ENCODE data around the gene ITGA5. TPM values are rescaled to one million over a fixed set of nuclear protein-coding genes. Genes with fewer than 3 reads are reported as not detected.

The ITGA5 gene
- total RNA-seq, 2 experiments from 2014 or later, result 13.2 to 37.6 TPM

- no peak for ATAC-seq
- CTCF ChIA-PET, result interaction anchor here (0.6 to 14.5 kb wide), 4 partner anchors 15 to 83 kb away, joined by 3 to 283 read pairs (median 30); no protein-coding TSS in a partner anchor
- Mint-ChIP-seq H3K27ac (peak overlapping the region; percentile 82), H3K36me3 (peaks cover 8% of the 10 kb centered on the region), H3K9me3 (ENCODE audit: low read depth) (no peaks in the 10 kb centered on the region), H3K4me1 (peaks cover 65% of the 10 kb centered on the region), H3K27me3 (peaks cover 20% of the 10 kb centered on the region), H3K4me3 (peak overlapping the region; percentile 88)
- no peak for DNase-seq
These were observed 2.1 kb downstream of the ITGA5 start for GRCh38 chr12:54416687-54417603.

- ATAC-seq, result no peak
- peaks cover 69% of the 10 kb centered on the region for H3K4me1 Mint-ChIP-seq
- DNase-seq, result no peak
- no peak overlapping the region for H3K4me3 Mint-ChIP-seq
- CTCF ChIA-PET, result interaction anchor here (1.1 to 14.5 kb wide), 5 partner anchors 14 to 207 kb away, joined by 3 to 283 read pairs (median 5); partner anchors contain the start of gene COPZ1
- H3K27me3 Mint-ChIP-seq, result peaks cover 7% of the 10 kb centered on the region
- peak overlapping the region; percentile 57 for H3K27ac Mint-ChIP-seq
- peaks cover 13% of the 10 kb centered on the region for H3K36me3 Mint-ChIP-seq
- H3K9me3 Mint-ChIP-seq (ENCODE audit: low read depth), result no peaks in the 10 kb centered on the region
These were observed 3.7 kb downstream of the ITGA5 start for GRCh38 chr12:54415221-54415929.

- no peaks in the 10 kb centered on the region for H3K27me3 Mint-ChIP-seq
- H3K4me1 Mint-ChIP-seq, result peaks cover 65% of the 10 kb centered on the region
- H3K27ac Mint-ChIP-seq, result peak overlapping the region; percentile 85
- CTCF ChIA-PET, result interaction anchor here (0.6 to 14.5 kb wide), 9 partner anchors 12 to 36 kb away, joined by 3 to 283 read pairs (median 5); no protein-coding TSS in a partner anchor
- peaks cover 16% of the 10 kb centered on the region for H3K36me3 Mint-ChIP-seq
- H3K4me3 Mint-ChIP-seq, result peak overlapping the region; percentile 59
- peak; percentile 88 for ATAC-seq
- no peaks in the 10 kb centered on the region for H3K9me3 Mint-ChIP-seq (ENCODE audit: low read depth)
- peak; percentile 91 for DNase-seq
These were observed 5.5 kb downstream of the ITGA5 start for GRCh38 chr12:54413284-54414190.

GRCh38 chr12:54412786-54413185 lies 6.3 kb downstream of the ITGA5 start:
- ATAC-seq, result peak; percentile 43
- CTCF ChIA-PET, result interaction anchor here (0.9 to 14.5 kb wide), 9 partner anchors 12 to 89 kb away, joined by 3 to 283 read pairs (median 5); no protein-coding TSS in a partner anchor
- no peaks in the 10 kb centered on the region for H3K27me3 Mint-ChIP-seq
- H3K27ac Mint-ChIP-seq, result peak overlapping the region; percentile 85
- H3K4me3 Mint-ChIP-seq, result peak overlapping the region; percentile 59
- H3K9me3 Mint-ChIP-seq (ENCODE audit: low read depth), result no peaks in the 10 kb centered on the region
- H3K36me3 Mint-ChIP-seq, result peaks cover 17% of the 10 kb centered on the region
- peaks cover 61% of the 10 kb centered on the region for H3K4me1 Mint-ChIP-seq
- DNase-seq, result no peak

- ATAC-seq, result no peak
- H3K4me3 Mint-ChIP-seq, result no peak overlapping the region
- no peaks in the 10 kb centered on the region for H3K27me3 Mint-ChIP-seq
- CTCF ChIA-PET, result interaction anchor here (0.9 to 14.5 kb wide), 9 partner anchors 11 to 196 kb away, joined by 3 to 283 read pairs (median 4); no protein-coding TSS in a partner anchor
- peaks cover 57% of the 10 kb centered on the region for H3K4me1 Mint-ChIP-seq
- peak overlapping the region; percentile 85 for H3K27ac Mint-ChIP-seq
- peaks cover 17% of the 10 kb centered on the region for H3K36me3 Mint-ChIP-seq
- DNase-seq, result no peak
- H3K9me3 Mint-ChIP-seq (ENCODE audit: low read depth), result no peaks in the 10 kb centered on the region
These were observed 6.7 kb downstream of the ITGA5 start for GRCh38 chr12:54412348-54412747.

GRCh38 chr12:54411391-54412241 lies 7.5 kb downstream of the ITGA5 start:
- H3K4me1 Mint-ChIP-seq, result peaks cover 51% of the 10 kb centered on the region
- H3K4me3 Mint-ChIP-seq, result no peak overlapping the region
- peaks cover 21% of the 10 kb centered on the region for H3K36me3 Mint-ChIP-seq
- H3K9me3 Mint-ChIP-seq (ENCODE audit: low read depth), result no peaks in the 10 kb centered on the region
- CTCF ChIA-PET, result interaction anchor here (0.9 to 14.5 kb wide), 7 partner anchors 11 to 195 kb away, joined by 3 to 283 read pairs (median 4); no protein-coding TSS in a partner anchor
- no peaks in the 10 kb centered on the region for H3K27me3 Mint-ChIP-seq
- H3K27ac Mint-ChIP-seq, result peak overlapping the region; percentile 85
- ATAC-seq (peak; percentile 12), DNase-seq (peak; percentile 59)

- Mint-ChIP-seq H3K27me3 (no peaks in the 10 kb centered on the region), H3K4me1 (peaks cover 38% of the 10 kb centered on the region), H3K36me3 (peaks cover 32% of the 10 kb centered on the region), H3K9me3 (ENCODE audit: low read depth) (no peaks in the 10 kb centered on the region), H3K4me3 (no peak overlapping the region), H3K27ac (no peak overlapping the region)
- CTCF ChIA-PET, result interaction anchor here (0.9 to 14.5 kb wide), 5 partner anchors 8 to 29 kb away, joined by 3 to 283 read pairs (median 4); no protein-coding TSS in a partner anchor
- no peak for ATAC-seq
- DNase-seq, result no peak
These were observed 9.8 kb downstream of the ITGA5 start for GRCh38 chr12:54409267-54409666.

- CTCF ChIA-PET, result interaction anchor here (1.4 to 14.5 kb wide), 2 partner anchors 6 to 32 kb away, joined by 8 to 283 read pairs; no protein-coding TSS in a partner anchor
- Mint-ChIP-seq H3K4me1 (peaks cover 20% of the 10 kb centered on the region), H3K9me3 (ENCODE audit: low read depth) (no peaks in the 10 kb centered on the region), H3K4me3 (no peak overlapping the region), H3K27me3 (no peaks in the 10 kb centered on the region), H3K27ac (no peak overlapping the region), H3K36me3 (peaks cover 33% of the 10 kb centered on the region)
- DNase-seq (no peak), ATAC-seq (no peak)
These were observed 11.7 kb downstream of the ITGA5 start for GRCh38 chr12:54407183-54407905.

- Mint-ChIP-seq H3K27me3 (no peaks in the 10 kb centered on the region), H3K4me1 (peaks cover 7% of the 10 kb centered on the region), H3K36me3 (peaks cover 34% of the 10 kb centered on the region), H3K27ac (no peak overlapping the region), H3K4me3 (no peak overlapping the region), H3K9me3 (ENCODE audit: low read depth) (no peaks in the 10 kb centered on the region)
- DNase-seq (no peak), ATAC-seq (no peak)
- CTCF ChIA-PET, result interaction anchor here (1.4 to 12.3 kb wide), 4 partner anchors 9 to 93 kb away, joined by 4 to 705 read pairs (median 148); partner anchors contain the start of gene ITGA5
These were observed 13.5 kb downstream of the ITGA5 start for GRCh38 chr12:54405573-54405972.

GRCh38 chr12:54405106-54405505 lies 14.0 kb downstream of the ITGA5 start:
- no peaks in the 10 kb centered on the region for H3K27me3 Mint-ChIP-seq
- no peak overlapping the region for H3K27ac Mint-ChIP-seq
- CTCF ChIA-PET, result interaction anchor here (1.1 to 12.3 kb wide), 6 partner anchors 10 to 305 kb away, joined by 3 to 705 read pairs (median 11); partner anchors contain the start of gene ITGA5
- H3K9me3 Mint-ChIP-seq (ENCODE audit: low read depth), result no peaks in the 10 kb centered on the region
- DNase-seq, result no peak
- H3K4me3 Mint-ChIP-seq, result no peak overlapping the region
- peaks cover 35% of the 10 kb centered on the region for H3K36me3 Mint-ChIP-seq
- no peak for ATAC-seq
- H3K4me1 Mint-ChIP-seq, result peaks cover 7% of the 10 kb centered on the region

All from activated CD8-positive, alpha-beta memory T cell treated with anti-CD3 and anti-CD28 coated beads, Interleukin-2, amount 10 ng/mL, durations not matched to agents 7 days and 5 days (primary cell).